Heart left ventricle (tissue), 16 donors: Measurements from ENCODE around the gene OGFR. TPM values are rescaled to one million over a fixed set of nuclear protein-coding genes. Genes with fewer than 3 reads are reported as not detected.

ENCODE experiments used
- ATAC-seq, 4 donors: fragments of 200-7000 bp; cut with Tn5 transposase; one replicate each; pipeline ENCODE4 v1.9.1; 2020 to 2022; ENCODE audit warnings: moderate library complexity in 4 of 4, mild to moderate bottlenecking in 3 of 4, moderate number of reproducible peaks in 1 of 4
- DNase-seq, 5 donors: peaks; one replicate each; pipeline ENCODE4 v3.0.0-alpha.2; 2020
- H3K27ac ChIP-seq, 12 donors: fragments of 200-600 bp; sonication (generic) in 4 of 12; one replicate each; pipeline versions ENCODE4 v1.5.0 to v1.8.0; 2016 to 2022; ENCODE audit warnings: mild to moderate bottlenecking in 2 of 12
- H3K27me3 ChIP-seq, 9 donors: fragments of 200-600 bp; sonication (generic) in 2 of 9; one replicate each; pipeline versions ENCODE4 v1.5.1 to v1.8.0; 2016 to 2022; ENCODE audit warnings: mild to moderate bottlenecking in 3 of 9
- H3K36me3 ChIP-seq, 9 donors: fragments of 200-600 bp; sonication (generic) in 2 of 9; one replicate each; pipeline versions ENCODE4 v1.5.0 to v1.8.0; 2018 to 2022; ENCODE audit warnings: mild to moderate bottlenecking in 2 of 9
- H3K4me1 ChIP-seq, 12 donors: fragments of 200-600 bp; sonication (generic) in 4 of 12; one replicate each; pipeline versions ENCODE4 v1.5.0 to v1.8.0; 2016 to 2022; ENCODE audit warnings: mild to moderate bottlenecking in 3 of 12
- H3K4me3 ChIP-seq, 12 donors: fragments of 200-600 bp; sonication (generic) in 4 of 12; one replicate each; pipeline versions ENCODE4 v1.5.0 to v1.8.0; 2017 to 2022; ENCODE audit warnings: mild to moderate bottlenecking in 9 of 12, moderate library complexity in 4 of 12
- H3K9me3 ChIP-seq, 12 donors: fragments of 200-600 bp; sonication (generic) in 4 of 12; one replicate each; pipeline versions ENCODE4 v1.5.0 to v1.8.0; 2016 to 2022; ENCODE audit warnings: mild to moderate bottlenecking in 1 of 12
- CTCF ChIP-seq, 12 donors: fragments of 200-600 bp; sonication (generic) in 4 of 12; IDR thresholded peaks; one replicate each; pipeline versions ENCODE4 v1.5.0 to v1.8.0; 2018 to 2022; ENCODE audit warnings: antibody characterized with exemption in 12 of 12, mild to moderate bottlenecking in 5 of 12
- POLR2A ChIP-seq, 2 donors: fragments of 450-650 bp; IDR thresholded peaks; one replicate each; pipeline ENCODE4 v1.6.1; 2017; ENCODE audit warnings: antibody characterized with exemption in 2 of 2, mild to moderate bottlenecking in 2 of 2, moderate library complexity in 2 of 2
- WGBS, 4 donors: extraction: QIAGEN DNeasy Blood & Tissue Kit in 2 of 4; methylation state at CpG; one replicate each; pipeline versions ENCODE4 v1.1.5 to v1.1.7; 2013 to 2018; 5-methylcytosine and 5-hydroxymethylcytosine counted together
- intact Hi-C, 10 donors: fragments of 100-400 bp; cut with DNase I; formaldehyde crosslinking; loops; one replicate each; pipeline versions ENCODE4 v1.11.1 to v1.14.2; 2022
- polyA plus RNA-seq, 2 donors: library from polyadenylated mRNA; stranded (reverse); fragments of 200-250 nt; gene quantifications; one replicate each; pipeline ENCODE4 v1.2.3, GENCODE V29; 2013
- total RNA-seq, 9 donors: library from RNA; depleted of rRNA in 2 of 9; stranded (reverse); fragments of >200 nt in 2 of 9; fragmentation: NEBNext Ultra II Directional in 3 of 9; extraction: Animal tissue kit (Norgen Biotek cat#: 25700) in 3 of 9; gene quantifications; one replicate each; pipeline versions ENCODE4 v1.1.0 to v1.2.4, GENCODE V29; 2016 to 2023
- donor health status: ischemic (EF 13 %, LVEDD 7.1; RV severe dilation, severe dysfunction).
- donor health status: healthy with polysubstance abuse.
- donor health status: DM: no; HTN: yes; CAD: no.
- donor health status: DM: no; HTN: no; CAD: no.
- donor health status: ischemic (EF 25% LVEDD 6.9; RV normal size, moderate dysfunction).
- donor health status: ischemic (EF 25% LVEDD 5.7; RV mildly dilated, moderate dysfunction).
- donor health status: healthy.
- donor health status: DM: yes; HTN: yes; CAD: no.
- donor health status: ischemic (EF 35%, LVEDD 5.7; RV mildly dilated, moderate dysfunction).
- donor health status: nonischemic (EF 11% LVEDD 7.7; RV severe dilation, severe dysfunction).
- donor health status: DM: yes; HTN: yes; CAD: no.
- donor health status: PGD.
- donor health status: ischemic (EF 29% LVEDD 5.4; RV normal size, mild dysfunction).
- donor health status: nonischemic (EF 23%, LVEDD 6.1; RV moderate dilation, normal function).

Gene OGFR
- total and polyA plus RNA-seq, 11 donors: 14.9 to 46.9 (median 21.2) TPM

DNA sequence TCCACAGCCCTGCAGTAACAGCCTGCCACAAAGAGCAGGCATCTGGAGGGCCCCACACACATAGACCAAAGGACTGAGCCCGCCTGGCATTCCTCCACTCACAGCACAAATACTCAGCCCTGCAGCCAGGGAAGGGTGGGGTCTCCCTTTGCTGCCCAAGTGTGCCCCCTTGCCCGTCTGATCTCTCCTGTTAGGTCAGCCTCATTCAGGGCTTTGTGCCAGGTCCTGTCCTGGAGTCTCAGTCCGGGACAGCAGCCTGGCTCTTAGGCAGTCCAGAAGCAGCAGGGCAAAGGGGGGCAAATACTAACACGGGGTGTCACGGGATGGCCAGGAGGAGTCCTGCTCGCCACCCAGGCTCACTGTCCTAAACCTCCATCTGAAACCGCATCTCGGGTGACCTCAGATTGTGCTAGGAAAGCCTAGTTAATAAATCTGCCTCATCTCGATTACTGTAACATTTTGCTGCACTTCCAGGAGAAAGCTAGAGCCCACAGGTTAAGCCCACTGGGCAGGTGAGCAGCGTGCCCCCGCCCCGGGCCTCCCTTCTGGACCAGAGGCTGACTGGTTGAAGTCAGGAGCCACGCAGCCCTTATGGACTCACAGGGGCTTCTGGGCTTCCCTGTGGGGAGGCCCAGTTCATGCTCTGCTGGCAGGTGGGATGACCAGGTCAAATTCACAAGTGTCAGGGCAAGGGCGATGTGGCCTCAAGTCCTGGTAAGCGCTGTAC lies 3.2 kb upstream of the OGFR start:
- H3K4me1 ChIP-seq: peaks cover 4 to 59% (median 31%) of the 10 kb centered on the region in 12 donors
- DNase-seq (peak in 2 of 5 donors; percentile 58 to 64), ATAC-seq (peak in 3 of 4 donors; percentile 5 to 61 (median 56))
- peaks cover 0 to 40% (median 30%) of the 10 kb centered on the region in 9 donors for H3K36me3 ChIP-seq
- H3K9me3 ChIP-seq: no peaks in the 10 kb centered on the region
- 57 to 83% (median 75%) methylated on average over 12 to 15 of the region's 15 CpGs for WGBS, 4 donors
- TF ChIP-seq POLR2A (IDR thresholded peaks at IDR 0.05) (no peak), CTCF (IDR thresholded peaks at IDR 0.05) (no peak)
- no peak overlapping the region for H3K4me3 ChIP-seq
- no peaks in the 10 kb centered on the region for H3K27me3 ChIP-seq
- peak overlapping the region in 9 of 12 donors; percentile 28 to 68 (median 49) for H3K27ac ChIP-seq
- intact Hi-C loops: loop anchor here in 1 of 10 donors (10.0 kb wide), 1 partner anchor 497 kb away; the partner anchor contains the start of gene ADRM1

DNA sequence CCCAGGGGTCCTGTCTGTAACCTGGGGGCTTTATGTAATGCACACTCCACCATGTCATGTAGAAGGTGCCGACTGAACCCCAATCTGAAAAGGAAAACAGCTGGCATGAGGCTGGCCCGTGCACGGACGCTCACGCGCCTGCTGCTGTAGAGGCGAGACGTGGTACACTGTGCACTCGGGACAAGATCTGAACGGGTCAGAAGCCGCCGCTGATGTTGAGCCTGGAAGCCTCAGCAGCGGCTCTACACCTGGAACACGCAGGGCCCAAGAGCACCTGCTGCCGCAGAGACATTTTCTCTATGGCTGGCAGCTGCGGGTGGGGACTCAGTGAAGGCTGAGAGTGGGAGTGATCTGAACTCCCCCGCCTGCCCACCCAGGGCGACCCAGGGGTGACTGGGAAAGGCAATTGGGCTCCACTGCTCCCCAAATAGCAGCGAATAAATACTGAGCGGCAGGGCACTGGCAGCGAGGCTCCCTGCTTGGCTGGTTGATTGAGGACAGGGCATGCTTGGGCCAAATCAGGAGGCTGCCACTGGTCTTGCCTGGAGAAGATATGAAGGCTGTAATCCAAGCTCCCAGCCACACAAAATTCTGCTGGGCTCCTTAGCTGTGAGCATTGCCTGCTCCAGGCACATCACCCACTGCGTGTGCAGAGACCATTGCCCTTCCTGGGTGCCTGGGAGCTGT lies 2.5 kb upstream of the OGFR start:
- peak; percentile 29 to 71 (median 38) for ATAC-seq
- H3K36me3 ChIP-seq: peaks cover 0 to 47% (median 30%) of the 10 kb centered on the region in 9 donors

DNA sequence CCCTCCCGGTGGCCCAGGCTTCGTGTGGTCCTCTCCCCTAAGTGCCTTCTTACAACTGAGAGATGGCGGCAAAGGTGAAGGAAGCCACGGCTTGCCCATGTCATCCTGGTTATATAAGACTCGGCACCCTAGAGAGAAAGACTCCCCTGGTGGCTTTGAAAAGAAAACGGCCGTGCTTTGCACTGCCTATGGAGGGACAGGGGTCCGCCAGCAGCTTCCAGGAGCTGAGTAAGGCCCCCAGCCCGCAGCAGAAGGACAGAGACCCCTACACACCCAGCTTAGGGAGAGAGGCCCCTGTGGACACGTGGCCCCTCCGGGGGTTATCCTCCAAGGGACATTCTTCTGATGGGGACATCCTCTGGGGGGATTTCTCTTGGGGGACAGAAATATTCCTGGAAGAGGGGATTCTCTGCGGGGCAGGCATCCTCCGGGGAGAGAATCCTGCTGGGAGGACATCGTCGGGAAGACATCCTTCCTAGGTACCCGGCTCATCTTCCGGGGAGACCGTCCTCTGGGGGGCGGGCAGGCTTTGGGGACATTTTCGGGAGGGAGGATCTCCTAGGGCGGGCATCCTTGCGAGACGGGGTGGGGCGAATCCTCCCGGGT lies 511 bp upstream of the OGFR start:
- H3K27ac ChIP-seq: peak overlapping the region in 11 of 12 donors; percentile 80 to 95 (median 91)
- TF ChIP-seq CTCF (IDR thresholded peaks at IDR 0.05): no peak
- TF ChIP-seq POLR2A (IDR thresholded peaks at IDR 0.05): no peak
- H3K27me3 ChIP-seq: no peaks in the 10 kb centered on the region
- WGBS, 4 donors: 21 to 42% (median 29%) methylated on average over 14 to 25 of the region's 25 CpGs
- DNase-seq: no peak
- ATAC-seq: no peak
- H3K36me3 ChIP-seq: peaks cover 0 to 54% (median 31%) of the 10 kb centered on the region in 9 donors
- intact Hi-C loops: loop anchor here in 1 of 10 donors (10.0 kb wide), 1 partner anchor 499 kb away; the partner anchor contains the start of gene ADRM1
- H3K4me3 ChIP-seq: peak overlapping the region; percentile 75 to 100 (median 96)
- H3K9me3 ChIP-seq: no peaks in the 10 kb centered on the region
- H3K4me1 ChIP-seq: peaks cover 0 to 67% (median 40%) of the 10 kb centered on the region in 12 donors

More for the DNA sequence above, 2.5 kb upstream of the OGFR start:
- Histone ChIP-seq H3K9me3 (no peaks in the 10 kb centered on the region), H3K4me3 (no peak overlapping the region), H3K27ac (peak overlapping the region in 9 of 12 donors; percentile 14 to 68 (median 46)), H3K4me1 (peaks cover 2 to 63% (median 36%) of the 10 kb centered on the region in 12 donors), H3K27me3 (no peaks in the 10 kb centered on the region)
- intact Hi-C loops: loop anchor here in 1 of 10 donors (10.0 kb wide), 1 partner anchor 497 kb away; the partner anchor contains the start of gene ADRM1
- WGBS, 4 donors: 67 to 79% (median 74%) methylated on average over 16 to 22 of the region's 22 CpGs
- DNase-seq: no peak
- TF ChIP-seq POLR2A (IDR thresholded peaks at IDR 0.05): no peak
- no peak for TF ChIP-seq CTCF (IDR thresholded peaks at IDR 0.05)
